ENCODE measurements around the gene GGTA1.
"Not testable (repeated sequence)": the region's sequence is repeated elsewhere in the genome, so short reads cannot be mapped to it uniquely, and the experiment has no call there.

DNA sequence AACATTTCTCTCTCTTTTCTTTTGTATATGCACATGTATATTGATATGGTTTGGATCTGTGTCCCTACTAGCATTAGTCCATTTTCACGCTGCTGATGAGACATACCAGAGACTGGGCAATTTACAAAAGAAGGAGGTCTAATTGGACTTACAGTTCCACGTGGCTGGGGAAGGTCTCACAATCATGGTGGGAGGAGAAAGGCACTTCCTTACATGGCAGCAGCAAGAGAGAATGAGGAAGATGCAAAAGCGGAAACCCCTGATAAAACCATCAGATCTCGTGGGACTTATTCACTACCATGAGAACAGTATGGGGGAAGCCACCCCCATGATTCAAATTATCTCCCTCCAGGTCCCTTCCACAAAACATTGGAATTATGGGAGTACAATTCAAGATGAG lies 13.5 kb upstream of the GGTA1 start:
- TF ChIP-seq CTCF (IDR thresholded peaks at IDR 0.05; ENCODE audit: poor library complexity, severe bottlenecking); RAD21 (conservative IDR thresholded peaks at IDR 0.05); POLR2AphosphoS5 (IDR thresholded peaks at IDR 0.05); EZH2 (IDR thresholded peaks at IDR 0.05; ENCODE audit: borderline replicate concordance, insufficient read depth, low read length, poor library complexity, severe bottlenecking); EP300 (conservative IDR thresholded peaks at IDR 0.05; ENCODE audit: poor library complexity, severe bottlenecking); TAF1 (IDR thresholded peaks at IDR 0.05; ENCODE audit: low read depth); MXI1 (conservative IDR thresholded peaks at IDR 0.05; ENCODE audit: poor library complexity, severe bottlenecking): not testable (repeated sequence)
- TF ChIP-seq, protein P1, sequence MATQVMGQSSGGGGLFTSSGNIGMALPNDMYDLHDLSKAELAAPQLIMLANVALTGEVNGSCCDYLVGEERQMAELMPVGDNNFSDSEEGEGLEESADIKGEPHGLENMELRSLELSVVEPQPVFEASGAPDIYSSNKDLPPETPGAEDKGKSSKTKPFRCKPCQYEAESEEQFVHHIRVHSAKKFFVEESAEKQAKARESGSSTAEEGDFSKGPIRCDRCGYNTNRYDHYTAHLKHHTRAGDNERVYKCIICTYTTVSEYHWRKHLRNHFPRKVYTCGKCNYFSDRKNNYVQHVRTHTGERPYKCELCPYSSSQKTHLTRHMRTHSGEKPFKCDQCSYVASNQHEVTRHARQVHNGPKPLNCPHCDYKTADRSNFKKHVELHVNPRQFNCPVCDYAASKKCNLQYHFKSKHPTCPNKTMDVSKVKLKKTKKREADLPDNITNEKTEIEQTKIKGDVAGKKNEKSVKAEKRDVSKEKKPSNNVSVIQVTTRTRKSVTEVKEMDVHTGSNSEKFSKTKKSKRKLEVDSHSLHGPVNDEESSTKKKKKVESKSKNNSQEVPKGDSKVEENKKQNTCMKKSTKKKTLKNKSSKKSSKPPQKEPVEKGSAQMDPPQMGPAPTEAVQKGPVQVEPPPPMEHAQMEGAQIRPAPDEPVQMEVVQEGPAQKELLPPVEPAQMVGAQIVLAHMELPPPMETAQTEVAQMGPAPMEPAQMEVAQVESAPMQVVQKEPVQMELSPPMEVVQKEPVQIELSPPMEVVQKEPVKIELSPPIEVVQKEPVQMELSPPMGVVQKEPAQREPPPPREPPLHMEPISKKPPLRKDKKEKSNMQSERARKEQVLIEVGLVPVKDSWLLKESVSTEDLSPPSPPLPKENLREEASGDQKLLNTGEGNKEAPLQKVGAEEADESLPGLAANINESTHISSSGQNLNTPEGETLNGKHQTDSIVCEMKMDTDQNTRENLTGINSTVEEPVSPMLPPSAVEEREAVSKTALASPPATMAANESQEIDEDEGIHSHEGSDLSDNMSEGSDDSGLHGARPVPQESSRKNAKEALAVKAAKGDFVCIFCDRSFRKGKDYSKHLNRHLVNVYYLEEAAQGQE (IDR thresholded peaks at IDR 0.05; ENCODE audit: borderline replicate concordance), result not testable (repeated sequence)

Data from neural cell (in vitro differentiated cells).